Measurements from ENCODE around the gene NPIPB8.
"Not testable (repeated sequence)": the region's sequence is repeated elsewhere in the genome, so short reads cannot be mapped to it uniquely, and the experiment has no call there.

DNA sequence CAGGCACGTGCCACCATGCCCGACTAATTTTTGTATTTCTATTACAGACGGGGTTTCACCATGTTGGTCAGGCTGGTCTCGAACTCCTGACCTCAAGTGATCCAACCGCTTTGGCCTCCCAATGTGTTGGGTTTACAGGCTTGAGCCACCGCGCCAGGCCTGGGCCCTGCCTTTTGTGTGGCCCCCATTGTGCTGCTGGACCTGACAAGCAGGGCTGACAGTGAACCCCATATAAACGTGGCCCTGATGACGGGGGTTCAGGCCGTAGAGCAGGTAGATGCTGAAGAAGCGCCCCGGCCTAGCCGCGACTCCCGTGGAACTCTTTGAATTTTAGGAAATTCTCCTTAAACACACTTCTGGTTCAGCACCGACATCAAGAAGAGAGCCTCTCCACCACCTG lies 23.3 kb upstream of the NPIPB8 start:
- TF ChIP-seq EZH2phosphoT487 (IDR thresholded peaks at IDR 0.05; ENCODE audit: borderline replicate concordance, low read length); CTCF (conservative IDR thresholded peaks at IDR 0.05; ENCODE audit: low read depth, low read length); EZH2 (IDR thresholded peaks at IDR 0.05; ENCODE audit: low read length, unreplicated experiment): not testable (repeated sequence)

All from PC-3 (cell line).